GM12864 (cell line): ENCODE data around the gene TAF3.

Source experiments
- DNase-seq: peaks from one replicate; pipeline ENCODE4 v3.0.0-alpha.2; 2011; ENCODE audit warnings: low read depth
- H3K4me3 ChIP-seq: 2 replicates; pipeline ENCODE4 v1.5.1; 2011; ENCODE audit warnings: mild to moderate bottlenecking, low read depth, low read length, control low read depth
- CTCF ChIP-seq: IDR thresholded peaks from 2 replicates; pipeline ENCODE4 v1.5.1; 2011; ENCODE audit warnings: low read depth, mild to moderate bottlenecking, moderate library complexity, low read length, control low read depth, inconsistent platforms; ENCODE audit errors: missing control alignments

The TAF3 gene

DNA sequence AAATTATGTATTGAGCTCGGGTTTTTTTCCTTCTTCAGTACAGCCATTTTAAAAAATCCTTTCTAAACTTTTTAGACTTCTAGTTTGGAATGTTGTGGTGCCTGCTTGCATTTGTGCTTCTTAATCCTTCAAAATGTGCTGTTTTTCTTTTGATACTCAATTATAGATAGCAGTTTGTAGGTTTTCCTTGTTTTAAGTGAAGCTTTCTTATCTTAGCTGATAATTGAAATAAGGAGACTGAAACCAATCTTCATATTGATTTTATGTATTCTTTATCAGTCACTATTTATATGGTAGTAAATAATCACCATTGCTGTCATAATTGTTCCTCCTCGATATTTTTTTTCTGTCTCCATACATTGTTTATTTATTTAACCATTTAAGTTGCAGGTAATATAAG lies 56.6 kb downstream of the TAF3 start:
- DNase-seq = no peak
- no peak overlapping the region for H3K4me3 ChIP-seq
- no peak for TF ChIP-seq CTCF

- H3K4me3 ChIP-seq = no peak overlapping the region
- no peak for TF ChIP-seq CTCF
- no peak for DNase-seq
Measured at GRCh38 chr10:7876541-7877127, 58.3 kb downstream of the TAF3 start.

DNA sequence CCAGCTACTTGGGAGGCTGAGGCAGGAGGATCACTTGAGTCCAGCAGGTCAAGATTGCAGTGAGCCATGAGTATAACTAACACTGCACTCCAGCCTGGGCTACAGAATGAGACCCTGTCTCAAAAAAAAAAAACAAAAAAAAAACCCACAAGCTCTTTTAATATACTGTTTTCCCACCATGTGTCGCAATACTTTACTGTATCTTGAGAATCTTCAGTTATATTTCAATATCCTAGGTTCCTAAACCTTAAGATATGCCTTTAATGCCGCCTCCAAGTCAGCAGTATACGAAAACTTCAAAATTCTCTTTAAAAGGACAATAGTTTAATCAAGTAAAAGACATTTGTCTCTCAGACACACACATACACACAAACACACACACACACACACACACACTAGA lies 62.8 kb downstream of the TAF3 start:
- H3K4me3 ChIP-seq = no peak overlapping the region
- no peak for TF ChIP-seq CTCF
- DNase-seq = no peak

DNA sequence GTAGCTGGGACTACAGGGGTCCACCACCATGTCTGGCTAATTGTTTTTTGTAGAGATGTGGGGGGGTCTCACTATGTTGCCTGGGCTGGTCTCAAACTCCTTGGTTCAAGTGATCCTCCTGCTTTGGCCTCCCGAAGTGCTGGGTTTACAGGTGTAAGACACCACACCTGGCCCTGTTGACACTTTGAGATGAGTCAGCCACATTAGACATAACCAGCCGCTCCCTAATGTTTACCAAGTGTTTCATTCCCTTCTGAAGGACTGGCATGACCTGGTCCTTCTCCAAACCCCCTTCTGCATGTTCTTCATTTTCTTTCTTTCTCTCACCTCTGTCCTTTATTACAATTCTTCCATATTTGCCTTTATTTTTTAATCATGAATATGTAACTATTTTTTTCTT lies 67.8 kb downstream of the TAF3 start:
- DNase-seq = no peak
- no peak overlapping the region for H3K4me3 ChIP-seq
- no peak for TF ChIP-seq CTCF

GRCh38 chr10:7887174-7887816 lies 69.0 kb downstream of the TAF3 start:
- DNase-seq = no peak

DNA sequence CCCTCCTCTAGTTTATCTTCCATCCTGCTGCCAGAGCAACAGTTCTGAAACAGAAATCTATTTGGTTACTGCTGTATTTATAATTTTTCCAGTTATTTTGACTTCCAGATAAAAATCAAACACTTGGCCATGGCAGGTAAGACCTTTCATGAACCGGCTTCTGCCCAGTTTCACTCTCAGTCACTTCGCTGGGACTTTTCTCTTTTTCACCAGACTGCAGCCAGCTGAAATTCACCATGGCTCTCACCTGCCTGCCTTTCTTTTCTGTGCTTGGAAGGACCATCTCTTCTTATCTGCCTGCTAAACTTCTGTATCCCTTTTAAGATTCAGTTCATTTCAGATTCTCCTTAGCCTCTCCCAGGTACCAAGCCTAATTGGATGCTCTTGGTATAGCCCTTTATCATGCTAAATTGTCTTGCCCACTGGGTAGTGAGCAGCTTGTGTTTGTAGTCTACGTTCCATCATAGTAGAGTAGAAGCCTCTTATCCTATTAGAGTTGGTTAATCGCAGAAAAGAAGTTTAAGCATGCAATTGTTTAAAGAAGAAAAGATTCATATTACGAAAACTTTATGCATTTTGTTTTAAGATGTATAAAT lies 71.7 kb downstream of the TAF3 start:
- no peak overlapping the region for H3K4me3 ChIP-seq
- TF ChIP-seq CTCF = no peak
- no peak for DNase-seq

More at GRCh38 chr10:7887174-7887816, 69.0 kb downstream of the TAF3 start:
- H3K4me3 ChIP-seq = no peak overlapping the region
- TF ChIP-seq CTCF = no peak
